IPS DF 4.7 (cell line): ENCODE results near the gene RIMS1.

Experiments used
- DNase-seq: peaks from one replicate; pipeline ENCODE4 v3.0.0-alpha.2; 2013; ENCODE audit warnings: low spot score; ENCODE audit errors: extremely low read depth

Gene RIMS1

DNA sequence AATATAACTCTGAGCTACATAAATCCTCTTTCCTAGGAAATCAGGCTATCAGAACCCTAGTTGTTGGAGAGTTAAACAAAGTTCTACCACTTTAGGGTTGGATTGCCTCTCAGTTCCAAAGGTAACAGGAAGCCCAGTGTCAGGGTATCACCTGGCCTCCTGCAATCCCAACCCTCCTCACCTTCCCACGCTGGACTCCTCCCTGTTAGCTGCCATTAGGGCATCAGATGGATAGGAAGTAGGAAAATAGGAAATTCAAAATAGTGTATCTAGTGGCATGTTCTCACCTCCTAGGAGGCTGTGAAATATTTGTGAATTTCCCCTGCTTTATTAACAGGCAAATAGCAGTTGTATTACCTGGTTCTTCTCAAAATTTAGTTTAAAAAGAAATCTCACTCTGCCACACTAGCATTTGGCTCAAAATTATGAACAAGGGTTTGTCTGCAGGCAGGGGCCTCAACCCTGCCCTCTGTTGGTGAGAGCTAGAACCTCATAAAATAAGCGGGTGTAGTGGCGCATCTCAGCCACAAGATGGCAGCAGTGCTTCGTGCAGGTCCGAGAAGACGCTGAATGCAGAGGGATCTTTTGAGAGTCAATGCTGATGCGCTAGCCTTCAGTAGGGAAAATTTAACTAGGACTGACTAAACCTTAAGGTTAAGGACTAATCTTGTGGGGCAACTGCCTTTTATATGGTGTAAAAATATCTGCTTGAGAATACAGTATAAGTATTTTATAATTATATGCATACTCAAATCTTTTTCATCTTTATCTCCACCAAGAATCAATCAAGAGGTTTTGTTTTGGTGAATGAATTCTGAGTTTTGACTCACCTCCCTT is 525.7 kb downstream of the RIMS1 start:
- DNase-seq: peak; percentile 36

DNA sequence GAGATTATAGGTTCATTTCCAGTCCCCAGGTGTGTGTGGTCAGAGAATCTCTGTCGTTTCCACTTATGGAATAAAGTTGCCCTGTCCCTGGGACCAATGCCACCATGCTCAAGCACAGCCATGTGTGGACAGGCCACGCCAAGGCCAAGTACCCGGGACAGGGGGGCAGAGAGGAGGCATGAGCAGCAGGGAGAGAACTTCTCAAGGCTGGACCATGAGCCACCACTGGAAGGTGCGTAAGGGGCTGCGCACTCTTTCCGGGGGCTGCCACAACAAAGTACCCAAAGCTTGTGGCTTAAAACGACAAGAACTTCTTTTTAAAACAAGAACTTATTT is 526.3 kb downstream of the RIMS1 start:
- no peak for DNase-seq

DNA sequence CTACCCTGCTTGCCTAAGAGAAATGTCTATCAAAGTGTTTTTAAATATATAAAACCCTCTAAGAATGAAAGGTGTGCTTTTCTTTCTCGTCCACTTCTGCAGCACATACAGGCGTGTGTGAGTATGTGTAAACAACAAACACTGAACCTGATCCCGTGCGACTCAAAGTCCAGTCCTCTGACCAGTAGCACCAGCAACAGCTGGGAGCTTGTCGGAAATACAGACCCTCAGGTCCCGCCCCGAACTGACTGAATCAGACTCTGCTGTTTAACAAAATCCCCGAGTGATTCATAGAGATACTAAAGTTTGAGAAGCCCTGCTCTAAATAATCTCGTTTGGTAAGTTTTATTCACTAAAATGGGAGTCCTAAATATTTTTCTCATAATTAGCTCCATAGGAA is 527.5 kb downstream of the RIMS1 start:
- DNase-seq: no peak

DNA sequence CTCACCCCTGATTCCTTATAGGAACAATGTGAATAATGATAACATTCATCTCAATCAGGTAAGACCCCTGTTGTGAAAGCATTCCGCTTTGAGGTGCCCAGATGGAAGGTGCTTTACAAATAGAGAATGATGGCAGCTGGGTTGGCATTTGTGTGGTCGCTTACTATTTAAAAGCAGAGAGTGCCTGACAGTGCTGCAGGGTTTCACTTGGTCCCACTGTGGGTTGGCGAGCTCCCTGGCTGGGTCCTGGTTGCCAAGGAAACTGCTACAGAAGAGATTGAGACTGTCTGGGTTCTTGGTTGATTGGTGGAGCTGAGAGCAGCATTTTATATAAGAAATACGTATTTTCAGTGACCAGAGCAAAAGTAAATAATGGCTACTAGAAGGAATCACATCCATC is 528.3 kb downstream of the RIMS1 start:
- DNase-seq: no peak

- DNase-seq: no peak
These were observed 530.6 kb downstream of the RIMS1 start for GRCh38 chr6:72416744-72417465.

DNA sequence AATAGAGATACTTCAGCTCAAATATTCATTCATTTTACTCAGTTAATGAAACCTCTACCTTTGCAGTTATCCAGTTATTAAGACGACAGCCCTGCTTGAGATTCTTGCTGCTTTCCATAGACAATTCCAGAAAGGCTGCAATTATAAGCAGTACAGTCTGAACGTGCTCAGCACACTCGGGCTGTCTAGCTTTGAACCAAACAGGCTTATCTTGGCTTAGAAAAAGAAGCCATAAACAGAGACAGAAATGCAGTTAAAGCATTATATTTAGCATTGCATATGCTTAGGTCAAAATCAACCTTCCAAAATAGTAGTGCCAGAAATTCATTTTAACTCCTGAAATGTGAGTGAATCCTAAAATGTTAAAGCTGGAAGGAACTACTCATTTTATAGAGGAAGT is 531.4 kb downstream of the RIMS1 start:
- no peak for DNase-seq

GRCh38 chr6:72418495-72418894 is 532.1 kb downstream of the RIMS1 start:
- no peak for DNase-seq

DNA sequence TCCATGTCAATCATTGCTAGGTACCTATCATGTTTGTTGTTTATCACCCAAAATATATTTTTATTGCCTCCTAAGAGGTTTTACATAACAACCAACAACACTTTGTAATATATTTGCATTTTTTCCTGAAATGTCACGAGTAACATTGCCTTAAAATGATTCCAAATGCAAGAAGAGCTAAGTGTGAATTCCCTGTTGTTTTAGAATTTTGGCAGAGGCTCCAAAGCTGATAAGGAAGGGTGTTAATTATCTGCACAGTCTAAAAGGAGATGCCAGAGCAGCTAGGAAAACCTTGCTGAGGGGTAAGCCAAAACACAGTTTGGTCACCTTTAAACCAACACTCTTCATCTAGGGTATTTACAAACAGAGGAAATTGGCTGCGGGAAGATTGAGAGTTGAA is 533.6 kb downstream of the RIMS1 start:
- no peak for DNase-seq

- no peak for DNase-seq
These were observed 534.1 kb downstream of the RIMS1 start for GRCh38 chr6:72420409-72420808.

DNA sequence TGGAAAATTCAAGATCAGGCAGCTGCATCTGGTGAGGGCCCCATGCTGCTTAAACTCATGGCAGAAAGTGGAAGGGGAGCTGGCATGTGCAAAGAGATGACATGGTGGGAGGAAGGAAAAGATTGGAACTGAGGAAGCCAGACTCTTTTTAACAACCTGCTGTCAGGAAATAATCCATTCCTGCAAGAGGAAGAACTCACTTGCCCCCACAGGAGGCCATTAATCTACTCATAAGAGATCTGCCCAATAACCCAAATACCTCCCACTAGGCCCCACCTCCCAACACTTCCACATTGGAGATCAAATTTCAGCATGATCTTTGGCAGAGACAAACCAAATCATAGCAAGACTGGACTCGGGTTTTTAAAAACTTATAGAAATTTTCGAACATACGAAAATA is 535.0 kb downstream of the RIMS1 start:
- no peak for DNase-seq

DNA sequence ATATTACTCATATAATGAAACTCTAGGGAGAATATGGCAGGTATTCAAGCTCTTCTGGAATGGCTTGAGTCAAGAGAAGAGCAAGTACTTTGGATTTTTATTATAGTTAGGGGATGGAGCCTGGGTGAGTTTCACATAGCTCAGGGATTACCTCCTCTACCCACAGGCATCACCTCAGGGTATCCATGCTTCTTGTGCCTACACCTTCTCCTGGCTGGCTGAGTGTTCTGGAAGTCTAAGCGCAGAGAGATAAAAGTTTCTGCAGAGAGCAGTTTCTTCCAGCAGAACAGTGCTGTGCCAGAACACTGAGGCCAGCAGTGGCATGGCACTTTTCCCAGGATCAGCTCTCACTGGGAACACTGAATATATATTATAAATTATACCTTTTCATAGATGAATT is 535.8 kb downstream of the RIMS1 start:
- DNase-seq: no peak

- DNase-seq: no peak
These were observed 538.1 kb downstream of the RIMS1 start for GRCh38 chr6:72424476-72424875.

DNA sequence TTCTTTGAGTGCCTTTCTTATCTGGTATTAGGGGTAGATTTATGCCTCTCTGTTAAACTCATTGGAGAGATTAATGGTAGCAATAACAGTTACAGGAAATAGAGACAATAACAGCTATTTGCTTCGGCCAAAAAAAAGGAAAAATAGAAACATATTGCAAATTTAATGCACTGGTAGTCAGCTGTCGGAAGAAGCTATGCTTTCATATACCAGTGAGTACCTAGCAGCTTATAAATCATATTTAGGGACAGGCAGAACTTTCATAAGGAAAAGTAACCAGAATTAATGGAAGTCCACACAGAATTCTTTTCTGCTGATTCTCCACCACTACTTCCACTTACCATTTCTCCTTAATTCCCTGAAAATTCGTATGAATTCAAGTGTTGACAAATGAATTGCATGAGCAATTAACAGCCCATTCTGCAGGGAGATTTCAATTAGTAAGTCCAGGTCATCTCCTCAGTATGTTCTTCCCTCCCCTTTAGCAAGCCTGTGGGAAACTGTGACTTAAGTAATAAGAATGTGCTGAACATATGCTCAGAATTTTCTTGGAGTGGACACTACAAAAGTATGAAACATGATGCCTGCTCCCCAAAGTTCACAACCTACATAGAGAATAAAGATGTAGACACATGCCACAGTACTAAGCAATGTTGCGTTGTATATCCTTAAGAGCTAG is 538.8 kb downstream of the RIMS1 start:
- DNase-seq: no peak

DNA sequence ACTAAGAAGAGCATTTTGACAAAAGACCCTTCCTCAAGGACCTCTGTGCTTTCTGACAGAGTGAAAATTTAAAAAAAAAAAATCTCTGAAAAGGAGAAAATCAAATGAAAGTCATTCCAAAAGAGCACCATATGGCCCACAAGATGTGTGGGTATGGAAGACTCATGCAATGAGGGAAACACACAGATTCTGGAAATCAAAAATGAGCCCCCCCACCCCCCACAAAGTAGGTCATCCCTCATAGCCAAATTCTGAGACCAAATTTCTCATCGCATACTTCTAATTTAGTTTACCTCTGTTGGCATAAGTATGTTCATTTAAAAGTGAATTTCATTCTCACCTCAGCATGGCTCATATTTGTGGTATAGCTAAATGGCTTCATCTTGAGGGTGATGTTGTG is 554.3 kb downstream of the RIMS1 start:
- no peak for DNase-seq

- DNase-seq: no peak
These were observed 560.1 kb downstream of the RIMS1 start for GRCh38 chr6:72446430-72446829.
